Fibroblast of mammary gland (primary cell): ENCODE measurements around the gene DBX1.

Experiments used
- DNase-seq: peaks from one replicate; pipeline ENCODE4 v3.0.0-alpha.2; 2010; ENCODE audit warnings: low read depth
- H3K4me3 ChIP-seq: 2 replicates; pipeline ENCODE4 v1.5.1; 2011; ENCODE audit warnings: low read depth, mild to moderate bottlenecking, low read length, moderate library complexity; ENCODE audit not compliant: control insufficient read depth
- CTCF ChIP-seq: conservative IDR thresholded peaks from 2 replicates; pipeline ENCODE4 v1.5.1; 2011; ENCODE audit warnings: low read depth, low read length, inconsistent platforms; ENCODE audit not compliant: control insufficient read depth, insufficient read depth

DBX1 gene

DNA sequence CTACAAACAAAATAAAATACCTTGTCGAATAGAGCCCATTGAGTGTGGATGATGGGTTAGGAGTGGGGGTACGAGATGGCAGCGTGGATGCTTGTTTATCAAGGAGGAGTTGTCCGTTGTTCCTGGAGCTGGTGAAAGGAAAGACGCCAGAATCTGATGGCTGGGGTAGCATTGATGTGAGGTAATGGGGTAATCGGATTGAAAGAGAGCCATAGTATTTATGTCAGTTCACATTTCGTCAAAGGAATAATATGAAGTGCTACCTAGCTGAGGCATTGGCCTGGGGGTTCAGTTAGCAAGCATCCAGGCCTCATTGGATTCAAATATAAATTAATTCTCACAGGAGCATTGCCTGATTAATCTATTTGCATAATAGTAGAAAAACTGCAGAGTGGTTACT is 16.9 kb upstream of the DBX1 start:
- no peak for DNase-seq
- H3K4me3 ChIP-seq = no peak overlapping the region
- TF ChIP-seq CTCF = no peak

GRCh38 chr11:20172721-20173447 is 12.6 kb upstream of the DBX1 start:
- H3K4me3 ChIP-seq = no peak overlapping the region
- no peak for TF ChIP-seq CTCF
- no peak for DNase-seq

DNA sequence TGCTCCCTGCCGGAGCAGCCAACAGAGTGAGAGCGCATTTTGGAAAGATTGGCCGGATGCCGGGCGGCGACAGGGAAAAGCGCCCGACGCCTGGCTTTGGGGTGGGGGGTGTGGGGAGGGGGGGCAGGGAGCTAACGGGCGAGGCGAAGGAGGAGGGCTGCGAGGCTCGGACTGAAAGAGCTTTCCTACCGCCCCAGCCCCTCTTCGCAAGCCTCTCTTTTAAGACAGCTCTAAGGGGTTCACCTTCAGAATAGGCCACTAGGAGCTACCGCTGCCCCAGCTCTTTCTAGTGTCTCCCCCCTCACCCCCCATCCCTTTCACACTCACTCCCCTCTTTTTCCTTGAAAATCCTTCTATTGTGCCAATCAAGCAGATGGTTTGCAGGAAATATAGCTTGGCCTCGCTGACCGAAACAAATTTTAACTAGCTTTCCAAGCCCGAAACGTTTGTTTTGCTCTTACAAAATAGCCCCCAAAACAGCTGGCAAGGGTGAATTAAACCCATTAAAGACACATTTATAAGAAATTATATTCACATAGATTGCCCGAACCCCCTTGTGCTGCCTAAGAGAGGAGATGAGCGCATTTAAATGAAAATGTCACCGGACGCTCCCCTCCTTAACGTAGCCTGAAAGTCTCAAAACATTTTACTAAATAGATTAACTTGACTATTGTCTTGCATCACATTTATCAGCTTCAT is 3.7 kb upstream of the DBX1 start:
- no peak for TF ChIP-seq CTCF
- H3K4me3 ChIP-seq = no peak overlapping the region
- DNase-seq = no peak

DNA sequence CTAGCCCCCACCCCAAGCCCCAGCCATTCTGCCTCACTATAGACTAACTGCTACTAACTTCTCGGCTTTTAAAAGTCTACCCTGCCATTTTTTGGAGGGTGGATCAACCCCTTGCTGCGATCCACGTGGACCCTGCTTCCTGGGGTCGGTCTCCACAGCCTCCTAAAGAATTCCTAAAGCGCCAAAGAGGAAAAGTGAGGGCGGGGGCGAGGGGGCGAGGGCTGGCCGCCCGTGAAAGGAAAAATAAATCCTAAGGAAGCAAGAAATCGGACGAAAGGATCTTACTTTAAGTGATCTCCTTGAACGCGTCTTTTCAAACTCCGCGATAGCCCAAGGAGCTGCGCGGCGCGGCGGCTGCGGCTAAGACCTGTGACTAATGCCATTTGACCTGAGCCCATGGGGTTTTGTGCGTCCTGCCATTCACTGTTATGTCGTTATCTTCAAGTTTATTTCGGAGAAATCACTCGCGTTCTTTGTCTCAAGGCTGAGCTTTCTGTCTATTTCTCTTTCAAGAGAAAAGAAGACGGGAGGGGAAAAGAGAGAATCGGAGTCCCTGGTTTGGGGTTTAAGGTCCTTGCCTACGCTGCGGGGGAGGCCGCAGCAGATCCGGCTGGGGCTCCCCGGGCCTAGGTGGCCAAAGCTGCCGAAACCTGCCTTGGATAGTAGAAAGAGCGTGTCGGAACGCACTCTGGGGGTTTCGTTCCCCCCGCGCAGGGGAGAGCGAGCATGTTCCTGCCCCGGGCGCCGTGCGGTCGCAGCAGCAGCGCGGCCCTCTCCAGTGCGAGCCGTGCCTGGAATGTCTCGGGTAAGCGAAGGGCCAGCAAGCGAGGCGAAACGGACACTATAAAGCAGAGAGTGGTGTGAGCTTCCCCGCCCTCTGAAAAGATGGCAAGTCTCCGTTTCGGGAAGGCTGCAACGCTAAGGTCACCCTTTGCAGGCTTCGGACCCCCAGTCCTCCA is 2.8 kb upstream of the DBX1 start:
- H3K4me3 ChIP-seq = no peak overlapping the region
- no peak for TF ChIP-seq CTCF
- peak; percentile 36 for DNase-seq

DNA sequence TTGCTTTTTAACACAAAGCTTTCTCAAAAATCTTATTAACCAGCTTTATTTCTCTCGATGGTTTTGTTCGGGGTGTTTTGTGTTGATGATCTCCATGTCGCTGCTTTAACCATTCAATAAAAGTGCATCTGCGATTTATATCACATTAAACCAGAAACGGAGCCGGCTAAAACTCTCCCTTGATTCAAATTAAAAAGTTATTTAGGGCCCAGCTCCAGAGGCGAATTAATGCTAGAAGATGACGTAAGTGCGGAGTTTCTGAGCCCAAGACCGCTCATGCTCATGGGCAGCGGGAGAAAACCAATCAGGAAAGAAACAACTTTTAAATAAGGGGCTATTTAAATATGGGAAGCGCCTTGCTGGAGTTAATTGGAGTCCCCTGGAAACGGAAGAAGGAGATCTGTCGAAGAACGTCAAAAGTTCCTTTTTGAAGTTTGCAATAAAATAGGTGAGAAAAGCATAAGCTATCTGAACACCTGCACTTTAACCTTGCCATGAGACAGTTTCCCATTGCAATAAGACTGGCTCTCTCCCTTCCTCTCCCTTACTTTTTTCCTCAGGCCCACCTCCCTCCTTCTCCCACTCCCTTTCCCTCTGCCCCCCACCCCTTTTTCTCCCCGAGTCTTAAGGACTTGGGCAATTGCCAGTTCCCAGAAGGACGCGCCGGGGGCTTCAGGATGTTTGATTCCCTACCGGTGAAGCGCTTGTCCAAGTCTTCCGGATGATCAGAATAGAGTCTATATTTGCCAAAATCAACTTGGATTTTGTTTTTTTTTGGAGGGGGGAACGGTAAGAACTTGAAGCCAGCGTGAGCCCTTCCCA is 1.9 kb upstream of the DBX1 start:
- no peak for TF ChIP-seq CTCF
- H3K4me3 ChIP-seq = no peak overlapping the region
- no peak for DNase-seq
